EH (cell line): ENCODE data around the gene NHLRC4.
A peak's percentile ranks its signal among the peaks of the same experiment; 100 is the strongest.

Source experiments
- DNase-seq: peaks from one replicate; pipeline ENCODE4 v3.0.0-alpha.2; 2015; ENCODE audit warnings: low read depth

Gene NHLRC4

DNA sequence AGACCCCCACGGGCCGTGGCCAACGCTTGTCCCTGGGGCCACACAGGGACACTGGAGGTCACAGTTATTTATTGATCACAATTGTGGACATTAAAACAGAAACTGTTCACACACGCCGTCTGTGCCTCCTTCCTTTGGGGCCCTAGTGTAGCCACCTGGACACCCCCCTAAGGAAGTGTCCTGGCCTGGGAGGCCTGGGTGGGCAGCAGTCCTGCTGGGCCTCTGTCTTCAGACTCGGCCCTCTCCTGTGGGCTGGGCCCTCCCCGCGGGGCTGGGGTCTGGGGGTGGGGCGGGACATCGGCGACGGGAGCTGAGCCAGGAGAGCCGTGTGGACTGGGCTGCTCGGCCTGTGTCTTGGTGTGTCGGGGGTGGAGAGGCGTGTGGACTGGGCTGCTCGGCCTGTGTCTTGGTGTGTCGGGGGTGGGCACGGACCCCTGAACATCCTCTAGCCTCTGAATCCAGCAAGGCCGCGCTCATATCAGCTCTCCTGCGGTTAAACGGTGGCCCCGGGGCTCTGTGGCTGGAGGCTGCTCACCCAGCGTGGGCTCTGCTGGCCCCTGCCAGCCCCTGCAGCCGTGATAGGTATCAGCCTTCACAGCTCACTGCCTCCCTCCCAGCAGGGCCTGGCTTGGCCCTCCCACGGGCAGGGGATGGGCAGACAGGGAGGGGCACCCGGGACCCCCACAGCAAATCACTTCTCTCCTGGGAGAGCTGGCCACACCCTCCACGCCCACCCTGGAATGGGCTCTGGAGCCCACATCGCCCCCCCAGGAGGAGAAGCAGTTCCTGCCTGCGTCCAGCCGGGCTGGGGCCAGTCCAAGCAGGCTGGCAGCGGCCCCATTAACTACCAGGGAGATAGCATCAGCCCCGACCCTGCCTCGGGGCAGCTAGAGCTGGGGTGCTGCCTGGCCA lies 1.1 kb upstream of the NHLRC4 start:
- peak; percentile 32 for DNase-seq

GRCh38 chr16:567373-568256 lies 810 bp downstream of the NHLRC4 start:
- DNase-seq = no peak

GRCh38 chr16:568401-569258 lies 1.8 kb downstream of the NHLRC4 start:
- DNase-seq = no peak

GRCh38 chr16:569445-570254 lies 2.8 kb downstream of the NHLRC4 start, which contains the start of gene PIGQ:
Gene PIGQ (plus strand): TSS chr16:569968. CDS start chr16:574075, 4,107 bp downstream.
- DNase-seq = peak; percentile 72

DNA sequence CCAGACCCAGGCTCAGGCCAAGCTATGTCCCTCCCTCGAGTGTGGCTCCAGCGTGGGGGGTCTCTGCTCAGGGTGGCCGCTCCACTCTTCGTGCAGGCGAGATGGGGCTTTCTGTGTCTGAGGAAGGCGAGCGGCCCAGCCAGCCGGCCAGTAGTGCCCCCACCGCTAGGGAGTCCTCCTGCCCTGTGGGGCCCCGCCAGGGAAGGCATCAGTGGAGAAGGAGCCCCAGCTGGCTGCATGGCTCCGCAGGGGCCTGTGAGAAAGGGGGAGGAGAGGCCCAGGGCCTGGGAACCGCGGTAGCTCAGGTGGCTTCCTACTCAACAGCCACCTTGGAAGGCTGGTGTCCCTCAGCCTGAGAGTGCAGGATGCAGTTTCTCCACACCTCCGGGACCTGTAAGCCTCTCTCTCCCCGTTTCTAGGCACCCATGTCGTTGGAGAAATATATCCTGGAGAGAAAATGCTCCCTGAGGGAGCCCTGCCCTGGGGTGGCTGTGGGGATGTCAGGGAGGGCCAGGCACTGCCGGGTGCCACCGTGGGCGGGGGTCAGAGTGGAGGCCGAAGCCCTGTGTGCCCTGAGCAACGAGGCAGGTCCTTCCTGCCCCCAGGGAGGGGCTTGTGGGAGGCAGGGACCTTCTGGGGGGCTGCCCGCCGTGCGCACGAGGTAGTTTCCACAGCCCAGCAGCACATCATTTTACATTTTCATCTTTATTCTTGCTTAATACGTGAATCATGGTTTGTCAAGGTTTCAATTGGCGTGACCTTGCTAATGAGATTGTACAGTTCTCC lies 6.3 kb downstream of the NHLRC4 start:
- DNase-seq = no peak

DNA sequence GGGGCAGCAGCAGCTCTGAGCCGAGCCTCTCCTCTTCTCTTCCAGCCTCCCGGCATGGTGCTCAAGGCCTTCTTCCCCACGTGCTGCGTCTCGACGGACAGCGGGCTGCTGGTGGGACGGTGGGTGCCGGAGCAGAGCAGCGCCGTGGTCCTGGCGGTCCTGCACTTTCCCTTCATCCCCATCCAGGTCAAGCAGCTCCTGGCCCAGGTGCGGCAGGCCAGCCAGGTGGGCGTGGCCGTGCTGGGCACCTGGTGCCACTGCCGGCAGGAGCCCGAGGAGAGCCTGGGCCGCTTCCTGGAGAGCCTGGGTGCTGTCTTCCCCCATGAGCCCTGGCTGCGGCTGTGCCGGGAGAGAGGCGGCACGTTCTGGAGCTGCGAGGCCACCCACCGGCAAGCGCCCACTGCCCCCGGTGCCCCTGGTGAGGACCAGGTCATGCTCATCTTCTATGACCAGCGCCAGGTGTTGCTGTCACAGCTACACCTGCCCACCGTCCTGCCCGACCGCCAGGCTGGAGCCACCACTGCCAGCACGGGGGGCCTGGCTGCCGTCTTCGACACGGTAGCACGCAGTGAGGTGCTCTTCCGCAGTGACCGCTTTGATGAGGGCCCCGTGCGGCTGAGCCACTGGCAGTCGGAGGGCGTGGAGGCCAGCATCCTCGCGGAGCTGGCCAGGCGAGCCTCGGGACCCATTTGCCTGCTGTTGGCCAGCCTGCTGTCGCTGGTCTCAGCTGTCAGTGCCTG lies 7.4 kb downstream of the NHLRC4 start:
- DNase-seq = no peak

DNA sequence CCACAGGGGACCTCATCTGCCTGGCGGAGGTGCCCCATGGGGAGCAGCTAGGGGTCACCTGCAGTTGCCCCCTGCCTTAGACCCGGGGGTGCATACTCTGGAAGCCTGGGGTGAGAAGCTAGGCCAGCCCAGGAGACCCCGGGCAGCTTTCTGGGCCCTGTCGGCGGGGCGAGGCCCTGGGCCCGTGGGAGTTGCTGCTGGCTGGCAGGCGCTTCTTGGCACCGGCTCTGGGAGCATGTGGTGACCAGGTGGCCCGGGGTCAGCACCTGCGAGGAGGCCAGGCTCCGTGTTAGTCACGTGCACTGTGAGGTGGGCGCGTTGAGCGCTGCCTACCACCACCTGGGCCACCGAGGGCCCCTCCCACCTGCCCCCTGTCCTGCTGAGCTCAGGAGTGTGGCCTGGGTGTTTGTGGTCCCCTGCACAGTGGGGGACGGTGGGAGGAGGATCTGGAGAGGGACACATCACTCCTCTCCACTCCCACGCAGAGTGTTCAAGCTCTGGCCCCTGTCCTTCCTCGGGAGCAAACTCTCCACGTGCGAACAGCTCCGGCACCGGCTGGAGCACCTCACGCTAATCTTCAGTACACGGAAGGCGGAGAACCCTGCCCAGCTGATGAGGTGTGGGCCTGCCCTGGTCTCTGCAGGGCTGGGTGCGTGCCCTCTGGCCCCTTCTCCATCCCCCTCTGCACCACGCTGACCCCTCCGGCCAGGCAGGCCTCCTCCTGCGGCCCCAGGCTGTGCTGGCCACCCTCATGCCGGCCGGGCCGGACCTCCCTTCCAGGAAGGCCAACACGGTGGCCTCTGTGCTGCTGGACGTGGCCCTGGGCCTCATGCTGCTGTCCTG lies 8.8 kb downstream of the NHLRC4 start:
- no peak for DNase-seq

DNA sequence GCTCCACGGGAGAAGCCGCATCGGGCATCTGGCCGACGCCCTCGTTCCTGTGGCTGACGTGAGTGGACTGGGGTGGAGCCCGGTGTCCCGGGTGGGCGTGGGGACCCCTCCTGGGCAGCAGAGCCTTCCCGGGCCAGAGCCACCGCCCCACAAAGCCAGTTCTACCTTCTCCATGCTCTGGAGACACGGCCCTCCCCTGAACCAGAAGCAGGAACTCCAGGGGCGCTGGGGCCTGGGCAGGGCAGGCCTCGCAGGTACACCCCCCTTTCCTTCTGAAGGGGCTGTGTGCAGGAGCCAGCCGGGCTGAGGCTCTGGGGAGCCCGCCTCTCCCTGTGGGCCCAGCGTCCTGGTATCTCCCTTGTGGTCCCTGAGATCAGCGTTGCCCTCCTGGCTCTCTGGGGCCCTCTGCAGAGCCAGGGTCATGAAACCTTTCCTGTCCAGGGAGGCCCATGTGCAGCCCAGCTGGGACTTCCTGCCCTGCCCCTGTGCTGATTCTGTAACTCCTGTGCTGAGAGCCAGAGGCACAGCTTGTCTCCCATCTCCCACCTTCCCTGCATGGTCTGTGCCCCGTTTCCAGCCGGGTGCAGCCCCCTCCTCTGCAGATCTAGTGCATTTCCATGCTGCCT lies 9.5 kb downstream of the NHLRC4 start:
- no peak for DNase-seq

- no peak for DNase-seq
These were observed 10.0 kb downstream of the NHLRC4 start for GRCh38 chr16:576823-577201.

GRCh38 chr16:577796-578195 lies 11.0 kb downstream of the NHLRC4 start:
- DNase-seq = no peak

DNA sequence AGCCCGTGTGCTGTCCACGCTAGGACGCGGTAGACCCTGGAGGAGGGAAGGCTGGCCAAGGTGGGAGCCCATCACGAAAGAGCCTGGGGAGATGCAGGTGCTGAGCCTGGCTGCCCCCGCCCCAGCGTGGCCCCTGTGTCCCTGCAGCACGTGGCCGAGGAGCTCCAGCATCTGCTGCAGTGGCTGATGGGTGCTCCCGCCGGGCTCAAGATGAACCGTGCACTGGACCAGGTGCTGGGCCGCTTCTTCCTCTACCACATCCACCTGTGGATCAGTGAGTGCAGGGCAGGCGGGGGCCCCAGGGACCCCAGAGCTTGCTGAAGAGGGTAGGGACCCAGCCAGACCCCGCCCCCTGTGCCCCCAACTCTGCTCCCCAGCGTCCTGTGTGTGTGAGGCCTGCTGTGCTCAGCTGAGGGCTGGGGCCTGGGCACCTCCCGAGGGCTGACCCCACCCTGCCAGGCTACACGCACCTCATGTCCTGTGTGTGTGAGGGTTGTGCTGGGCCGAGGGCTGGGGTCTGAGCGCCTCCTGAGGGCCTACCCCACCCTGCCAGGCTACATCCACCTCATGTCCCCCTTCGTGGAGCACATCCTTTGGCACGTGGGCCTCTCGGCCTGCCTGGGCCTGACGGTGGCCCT lies 11.5 kb downstream of the NHLRC4 start:
- DNase-seq = no peak

- DNase-seq = peak; percentile 59
These were observed 12.1 kb downstream of the NHLRC4 start for GRCh38 chr16:578870-579405.

- no peak for DNase-seq
These were observed 13.5 kb downstream of the NHLRC4 start for GRCh38 chr16:580141-580945.

DNA sequence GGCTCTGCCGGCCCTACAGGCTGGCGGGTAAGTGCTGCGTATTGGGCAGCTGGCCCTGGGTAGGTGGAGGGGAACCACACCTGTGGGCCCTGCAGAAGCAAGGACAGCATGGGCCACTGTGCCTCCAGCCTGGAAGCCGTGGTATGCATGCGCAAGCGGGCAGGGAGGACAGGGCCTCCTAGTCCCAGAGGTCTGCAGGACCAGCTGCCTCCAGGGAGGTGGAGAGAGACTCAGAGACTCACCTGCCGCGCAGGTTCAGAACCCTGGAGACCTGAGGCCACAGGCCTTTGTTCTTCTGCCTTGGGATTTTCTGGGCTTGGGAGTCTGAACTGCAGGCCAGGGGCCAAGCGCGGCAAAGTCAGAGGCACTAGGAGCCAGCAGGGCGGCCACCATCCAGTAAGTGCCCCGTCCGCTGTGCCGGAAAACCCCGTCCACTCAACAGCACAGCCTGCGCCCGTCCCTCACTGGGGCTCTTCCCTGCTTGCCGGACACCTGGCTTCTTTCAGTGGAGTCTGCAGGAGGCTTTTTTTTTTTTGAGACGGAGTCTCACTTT lies 14.2 kb downstream of the NHLRC4 start:
- no peak for DNase-seq

DNA sequence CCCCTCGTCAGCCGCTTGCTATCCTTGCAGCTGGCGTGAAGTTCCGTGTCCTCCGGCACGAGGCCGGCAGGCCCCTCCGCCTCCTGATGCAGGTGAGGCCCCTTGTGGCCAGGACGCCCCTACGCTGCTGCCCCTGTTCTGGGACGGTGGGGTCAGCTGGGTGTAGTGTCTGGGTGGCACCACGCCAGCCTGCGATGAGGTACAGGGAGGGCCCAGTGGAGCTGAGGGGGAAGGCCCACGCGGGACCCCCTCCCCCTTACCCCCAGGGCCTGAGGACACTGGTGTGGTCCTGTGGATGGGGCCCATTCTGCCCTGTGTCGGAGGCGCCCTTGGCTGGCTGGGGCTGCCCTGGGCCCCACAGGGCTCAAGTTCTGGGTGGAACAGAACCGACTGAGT lies 15.4 kb downstream of the NHLRC4 start:
- no peak for DNase-seq
